Neural crest cell (in vitro differentiated cells): Measurements from ENCODE around the gene SYNM. TPM values are rescaled to one million over a fixed set of nuclear protein-coding genes. Genes with fewer than 3 reads are reported as not detected.

ENCODE experiments used
- DNase-seq: peaks from one replicate; pipeline ENCODE4 v3.0.0; 2021; ENCODE audit warnings: low read depth, mixed read lengths, low spot score
- H3K27ac Mint-ChIP-seq: one replicate; pipeline ENCODE4 v1.8.0; 2021; ENCODE audit warnings: mild to moderate bottlenecking, mixed read lengths; ENCODE audit not compliant: unreplicated experiment
- H3K27me3 Mint-ChIP-seq: 2 replicates; pipeline ENCODE4 v1.8.0; 2021; ENCODE audit warnings: low read depth, mild to moderate bottlenecking, mixed read lengths
- H3K36me3 Mint-ChIP-seq: 2 replicates; pipeline ENCODE4 v1.8.0; 2021; ENCODE audit warnings: low read depth, mild to moderate bottlenecking, mixed read lengths
- H3K4me1 Mint-ChIP-seq: 2 replicates; pipeline ENCODE4 v1.8.0; 2021; ENCODE audit warnings: mixed read lengths
- H3K4me3 Mint-ChIP-seq: one replicate; pipeline ENCODE4 v1.8.0; 2021; ENCODE audit warnings: mild to moderate bottlenecking, mixed read lengths
- H3K9me3 Mint-ChIP-seq: 2 replicates; pipeline ENCODE4 v1.8.0; 2021; ENCODE audit warnings: mixed read lengths
- CTCF ChIP-seq: fragments of 200-600 bp; sonication (generic); conservative IDR thresholded peaks from 2 replicates; pipeline ENCODE4 v1.5.0; 2021; ENCODE audit warnings: antibody characterized with exemption, mild to moderate bottlenecking
- total RNA-seq: library from RNA; stranded (reverse); gene quantifications from 2 replicates; pipeline ENCODE4 v1.2.1, GENCODE V29; 2021

SYNM gene
- total RNA-seq, 1 donor from 2014 or later, result 3.1 TPM

GRCh38 chr15:99181545-99181971 is 76.7 kb downstream of the SYNM start:
- no peak for TF ChIP-seq CTCF
- Mint-ChIP-seq H3K27ac (peak overlapping the region; percentile 89), H3K27me3 (no peaks in the 10 kb centered on the region), H3K9me3 (peaks cover 3% of the 10 kb centered on the region), H3K4me1 (peaks cover 18% of the 10 kb centered on the region), H3K36me3 (peaks cover 19% of the 10 kb centered on the region), H3K4me3 (no peak overlapping the region)
- DNase-seq, result no peak

GRCh38 chr15:99182791-99183190 is 77.9 kb downstream of the SYNM start:
- Mint-ChIP-seq H3K4me3 (no peak overlapping the region), H3K4me1 (peaks cover 18% of the 10 kb centered on the region), H3K27ac (no peak overlapping the region), H3K9me3 (peaks cover 3% of the 10 kb centered on the region), H3K27me3 (no peaks in the 10 kb centered on the region), H3K36me3 (peaks cover 23% of the 10 kb centered on the region)
- no peak for DNase-seq
- TF ChIP-seq CTCF, result no peak

Other genes with a start within 250 kb of the SYNM start
- gene PGPEP1L, start 97.3 kb upstream of the SYNM start, total RNA-seq, result not detected in 2 replicates
- gene TTC23, start 144.5 kb downstream of the SYNM start, total RNA-seq, result 25.7 and 33.0 TPM in 2 replicates
- gene LRRC28, start 146.4 kb downstream of the SYNM start, total RNA-seq, result 28.8 and 34.4 TPM in 2 replicates